HCT116 (cell line): ENCODE data around the gene ERVFRD-1. TPM values are rescaled to one million over a fixed set of nuclear protein-coding genes. Genes with fewer than 3 reads are reported as not detected.

Source experiments
- ATAC-seq: fragments of 200-7000 bp; cut with Tn5 transposase; 2 replicates; pipeline ENCODE4 v1.9.1; 2020; ENCODE audit warnings: mild to moderate bottlenecking, moderate library complexity
- BruUV-seq: library from RNA; stranded (reverse); fragments of 400-500 nt; replicated peaks from 2 replicates; lab custom pipeline; 2021; lab: Mats Ljungman, UMichigan
- CTCF ChIA-PET: fragments of 300-600 bp; sonication (Branson Sonifier 250); formaldehyde crosslinking; loops from one replicate; lab custom pipeline; 2021; ENCODE audit warnings: antibody characterized with exemption; lab: Charles Lee
- POLR2A ChIA-PET: fragments of 300-600, 350-600 bp; sonication (Branson Sonifier 250); formaldehyde crosslinking; loops from one replicate; lab custom pipeline; 2021; ENCODE audit warnings: antibody characterized with exemption; lab: Charles Lee
- RAD21 ChIA-PET, 2 experiments: fragments of 300-600 bp; sonication (Branson Sonifier 250); formaldehyde crosslinking; loops; one replicate each; lab custom pipeline; 2023; ENCODE audit warnings: low total read pairs in 2 of 2; ENCODE audit not compliant: uncharacterized antibody in 2 of 2, unreplicated experiment in 2 of 2, low non-redundant PET in 1 of 2; lab: Charles Lee
- DNase-seq: peaks from one replicate; pipeline ENCODE4 v3.0.0-alpha.2; 2010; ENCODE audit warnings: low read depth, low spot score
- H2AFZ ChIP-seq: fragments of 200-600 bp; shearing (Covaris generic), sonication (generic); 2 replicates; pipeline ENCODE4 v1.6.1; 2017; ENCODE audit warnings: low read depth, mixed run types, mixed read lengths, antibody characterized with exemption, low read length; ENCODE audit not compliant: poor library complexity, severe bottlenecking
- H3K27ac ChIP-seq: 2 replicates; pipeline ENCODE4 v1.5.1; 2012; ENCODE audit warnings: low read depth, low read length
- H3K27me3 ChIP-seq: fragments of 200-600 bp; sonication (generic); 2 replicates; pipeline ENCODE4 v1.6.1; 2016; ENCODE audit warnings: mixed run types, low read length, mixed read lengths; ENCODE audit not compliant: insufficient read depth
- H3K36me3 ChIP-seq, 2 experiments: fragments of 200-500 bp in 1 of 2; fragments of 200-600 bp in 1 of 2; sonication (Bioruptor generic) in 1 of 2; sonication (generic) in 1 of 2; 2 replicates each; pipeline versions ENCODE4 v1.5.1 to v1.6.1; 2014 to 2016; ENCODE audit warnings: low read length in 2 of 2, inconsistent platforms in 1 of 2, mixed read lengths in 1 of 2, mixed run types in 1 of 2; ENCODE audit not compliant: insufficient read depth in 2 of 2, control insufficient read depth in 1 of 2
- H3K4me1 ChIP-seq, 2 experiments: fragments of 200-600 bp in 1 of 2; sonication (generic) in 1 of 2; 2 replicates each; pipeline versions ENCODE4 v1.5.1 to v1.6.1; 2012 to 2017; ENCODE audit warnings: low read length in 2 of 2, inconsistent platforms in 1 of 2, mild to moderate bottlenecking in 1 of 2, mixed read lengths in 1 of 2, mixed run types in 1 of 2, moderate library complexity in 1 of 2; ENCODE audit not compliant: insufficient read depth in 2 of 2, control insufficient read depth in 1 of 2
- H3K4me2 ChIP-seq: fragments of 200-600 bp; sonication (generic); 2 replicates; pipeline ENCODE4 v1.6.1; 2017; ENCODE audit warnings: mixed run types, low read length, mixed read lengths
- H3K4me3 ChIP-seq, 2 experiments: fragments of 200-600 bp in 1 of 2; sonication (generic) in 1 of 2; replicated peaks in 1 of 2; 2 replicates each; pipeline ENCODE4 v1.5.1; 2011 to 2016; ENCODE audit warnings: low read length in 2 of 2, control low read depth in 1 of 2, low read depth in 1 of 2, mild to moderate bottlenecking in 1 of 2, mixed read lengths in 1 of 2, mixed run types in 1 of 2
- H3K79me2 ChIP-seq: fragments of 200-600 bp; sonication (generic); 2 replicates; pipeline ENCODE4 v1.6.1; 2017; ENCODE audit warnings: mild to moderate bottlenecking, mixed run types, low read length, moderate library complexity, mixed read lengths; ENCODE audit not compliant: insufficient read depth
- H3K9ac ChIP-seq: fragments of 200-600 bp; sonication (generic); 2 replicates; pipeline ENCODE4 v1.6.1; 2016; ENCODE audit warnings: low read length, mixed read lengths
- H3K9me2 ChIP-seq: fragments of 200-600 bp; sonication (generic), shearing (Covaris generic); 2 replicates; pipeline ENCODE4 v1.6.1; 2017; ENCODE audit warnings: mixed run types, mild to moderate bottlenecking, moderate library complexity; ENCODE audit not compliant: insufficient read depth
- H3K9me3 ChIP-seq, 2 experiments: fragments of 200-500 bp in 1 of 2; fragments of 200-600 bp in 1 of 2; sonication (Bioruptor generic) in 1 of 2; sonication (generic) in 1 of 2; 2 replicates each; pipeline ENCODE4 v1.6.1; 2014 to 2017; ENCODE audit warnings: low read length in 2 of 2, mixed read lengths in 2 of 2, inconsistent platforms in 1 of 2, low read depth in 1 of 2, mild to moderate bottlenecking in 1 of 2, mixed run types in 1 of 2, moderate library complexity in 1 of 2; ENCODE audit not compliant: control insufficient read depth in 1 of 2, insufficient read depth in 1 of 2
- H4K20me1 ChIP-seq: fragments of 200-600 bp; sonication (generic), shearing (Covaris generic); 2 replicates; pipeline ENCODE4 v1.6.1; 2017; ENCODE audit warnings: mixed run types, mild to moderate bottlenecking, moderate library complexity; ENCODE audit not compliant: insufficient read depth
- JUND ChIP-seq: IDR thresholded peaks from 2 replicates; pipeline ENCODE4 v1.6.1; 2012
- RAD21 ChIP-seq: IDR thresholded peaks from 2 replicates; pipeline ENCODE4 v1.6.1; 2012; ENCODE audit warnings: low read depth, mild to moderate bottlenecking
- TCF7L2 ChIP-seq: IDR thresholded peaks from 2 replicates; pipeline ENCODE4 v1.7.0; 2011; ENCODE audit warnings: borderline replicate concordance, inconsistent platforms; ENCODE audit not compliant: insufficient read depth, insufficient read length; ENCODE audit errors: extremely low read depth
- intact Hi-C: fragments of 100-400 bp; cut with micrococcal nuclease; formaldehyde crosslinking; loops from 2 replicates; pipeline ENCODE4 v1.10.0; 2022
- total RNA-seq: library from RNA; stranded (reverse); gene quantifications from one replicate; pipeline ENCODE4 v1.2.1, GENCODE V29; 2021; ENCODE audit not compliant: unreplicated experiment

ERVFRD-1 gene
- total RNA-seq, 1 experiment from 2014 or later = not detected

GRCh38 chr6:11139051-11139960 lies 27.8 kb upstream of the ERVFRD-1 start:
- ATAC-seq = no peak
- BruUV-seq = no TSS peak

GRCh38 chr6:11136809-11137208 lies 25.3 kb upstream of the ERVFRD-1 start:
- no peaks in the 10 kb centered on the region for H3K9me2 ChIP-seq
- peaks cover 9% of the 10 kb centered on the region; the same call in 1 of the 2 replicates for H3K79me2 ChIP-seq
- POLR2A ChIA-PET = no interaction called here

More at GRCh38 chr6:11139051-11139960, 27.8 kb upstream of the ERVFRD-1 start:
- no peak overlapping the region for H3K4me2 ChIP-seq
- no peaks in the 10 kb centered on the region for H3K27me3 ChIP-seq
- H3K9me2 ChIP-seq = no peaks in the 10 kb centered on the region
- no peaks in the 10 kb centered on the region for H3K79me2 ChIP-seq
- peaks cover 2 to 6% of the 10 kb centered on the region in 2 experiments; a peak in 1 of 4 replicates for H3K36me3 ChIP-seq
- ChIA-PET CTCF (no interaction called here), POLR2A (no interaction called here), RAD21 (no interaction called here)
- intact Hi-C loops = no loop called here
- peak; percentile 16; the same call in 1 of the 2 replicates for TF ChIP-seq JUND
- TF ChIP-seq RAD21 = no peak
- no peaks in the 10 kb centered on the region for H3K9me3 ChIP-seq
- H3K9ac ChIP-seq = no peak overlapping the region
- no peak overlapping the region for H2AFZ ChIP-seq
- no peak overlapping the region for H3K4me3 ChIP-seq
- no peak overlapping the region for H3K27ac ChIP-seq
- DNase-seq = no peak
- no peaks in the 10 kb centered on the region for H4K20me1 ChIP-seq
- H3K4me1 ChIP-seq = peaks cover 7 to 28% of the 10 kb centered on the region in 2 experiments; a peak in 3 of 4 replicates

More at GRCh38 chr6:11136809-11137208, 25.3 kb upstream of the ERVFRD-1 start:
- no peak overlapping the region for H3K9ac ChIP-seq
- H3K27ac ChIP-seq = no peak overlapping the region
- BruUV-seq = no TSS peak
- no peak overlapping the region for H3K4me2 ChIP-seq
- CTCF ChIA-PET = no interaction called here
- ATAC-seq (no peak), DNase-seq (no peak)
- H4K20me1 ChIP-seq = 0 out of 2 replicates have a peak, but pooled peaks cover 2% of the 10 kb centered on the region
- peaks cover 0 to 8% of the 10 kb centered on the region in 2 experiments; a peak in 1 of 4 replicates for H3K4me1 ChIP-seq
- H3K9me3 ChIP-seq = no peaks in the 10 kb centered on the region
- peaks cover 2 to 6% of the 10 kb centered on the region in 2 experiments; a peak in 1 of 4 replicates for H3K36me3 ChIP-seq
- no peak for TF ChIP-seq TCF7L2
- H3K4me3 ChIP-seq = no peak overlapping the region
- H3K27me3 ChIP-seq = no peaks in the 10 kb centered on the region
- intact Hi-C loops = no loop called here
- no peak overlapping the region for H2AFZ ChIP-seq
- RAD21 ChIA-PET = no interaction called here
